ENCODE measurements around the gene ZDHHC13.
"Not testable (repeated sequence)": the region's sequence is repeated elsewhere in the genome, so short reads cannot be mapped to it uniquely, and the experiment has no call there.

DNA sequence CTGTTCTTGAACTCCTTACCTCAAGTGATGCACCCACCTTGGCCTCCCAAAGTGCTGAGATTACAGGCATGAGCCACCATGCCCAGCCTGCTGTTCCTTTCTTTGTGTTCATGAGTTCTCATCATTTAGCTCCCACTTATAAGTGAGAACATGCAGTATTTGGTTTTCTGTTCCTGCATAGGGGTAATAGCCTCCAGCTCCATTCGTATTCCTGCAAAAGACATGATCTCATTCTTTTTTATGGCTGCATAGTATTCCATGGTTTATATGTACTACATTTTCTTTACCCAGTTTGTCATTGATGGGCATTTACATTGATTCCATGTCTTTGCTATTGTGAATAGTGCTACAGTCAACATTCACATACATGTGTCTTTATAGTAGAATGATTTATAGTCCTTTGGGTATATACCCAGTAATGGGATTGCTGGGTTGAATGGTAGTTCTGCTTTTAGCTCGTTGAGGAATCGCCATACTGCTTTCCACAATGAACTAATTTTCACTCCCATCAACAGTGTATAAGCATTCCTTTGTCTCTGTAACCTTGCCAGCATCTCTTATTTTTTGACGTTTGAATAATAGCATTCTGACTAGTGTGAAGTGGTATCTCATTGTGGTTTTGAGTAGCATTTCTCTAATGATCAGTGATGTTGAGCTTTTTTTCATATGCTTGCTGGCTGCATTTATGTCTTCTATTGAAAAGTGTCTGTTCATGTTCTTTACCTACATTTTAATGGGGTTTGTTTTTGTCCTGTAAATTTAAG, 9.8 kb downstream of the ZDHHC13 start:
- TF ChIP-seq, protein P1, sequence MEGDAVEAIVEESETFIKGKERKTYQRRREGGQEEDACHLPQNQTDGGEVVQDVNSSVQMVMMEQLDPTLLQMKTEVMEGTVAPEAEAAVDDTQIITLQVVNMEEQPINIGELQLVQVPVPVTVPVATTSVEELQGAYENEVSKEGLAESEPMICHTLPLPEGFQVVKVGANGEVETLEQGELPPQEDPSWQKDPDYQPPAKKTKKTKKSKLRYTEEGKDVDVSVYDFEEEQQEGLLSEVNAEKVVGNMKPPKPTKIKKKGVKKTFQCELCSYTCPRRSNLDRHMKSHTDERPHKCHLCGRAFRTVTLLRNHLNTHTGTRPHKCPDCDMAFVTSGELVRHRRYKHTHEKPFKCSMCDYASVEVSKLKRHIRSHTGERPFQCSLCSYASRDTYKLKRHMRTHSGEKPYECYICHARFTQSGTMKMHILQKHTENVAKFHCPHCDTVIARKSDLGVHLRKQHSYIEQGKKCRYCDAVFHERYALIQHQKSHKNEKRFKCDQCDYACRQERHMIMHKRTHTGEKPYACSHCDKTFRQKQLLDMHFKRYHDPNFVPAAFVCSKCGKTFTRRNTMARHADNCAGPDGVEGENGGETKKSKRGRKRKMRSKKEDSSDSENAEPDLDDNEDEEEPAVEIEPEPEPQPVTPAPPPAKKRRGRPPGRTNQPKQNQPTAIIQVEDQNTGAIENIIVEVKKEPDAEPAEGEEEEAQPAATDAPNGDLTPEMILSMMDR (IDR thresholded peaks at IDR 0.05): not testable (repeated sequence)
- not testable (repeated sequence) for TF ChIP-seq POLR2A (IDR thresholded peaks at IDR 0.05)

Data from esophagus squamous epithelium (tissue), 4 donors.